SIG-M5 treated with dmso at 0.1 percent for 504 hours (cell line): ENCODE results near the gene KRTAP5-11.
A peak's percentile ranks its signal among the peaks of the same experiment; 100 is the strongest.
"Not testable (repeated sequence)": the region's sequence is repeated elsewhere in the genome, so short reads cannot be mapped to it uniquely, and the experiment has no call there.

Experiments used
- DNase-seq: peaks from one replicate; lab custom pipeline; 2025; ENCODE audit not compliant: unreplicated experiment; lab: John Stamatoyannopoulos, UW

The KRTAP5-11 gene

GRCh38 chr11:71582309-71582895 lies at the start of gene KRTAP5-11:
Gene KRTAP5-11, minus strand, starts transcription at chr11:71582875. Its CDS starts 38 bp downstream, at chr11:71582837.
- DNase-seq: no peak

- not testable (repeated sequence) for DNase-seq
Observed at GRCh38 chr11:71631551-71631950, 48.9 kb upstream of the KRTAP5-11 start.

GRCh38 chr11:71630071-71630470 lies 47.4 kb upstream of the KRTAP5-11 start:
- not testable (repeated sequence) for DNase-seq

GRCh38 chr11:71628943-71629342 lies 46.3 kb upstream of the KRTAP5-11 start:
- DNase-seq: not testable (repeated sequence)

GRCh38 chr11:71623226-71623625 lies 40.6 kb upstream of the KRTAP5-11 start:
- DNase-seq: not testable (repeated sequence)

- not testable (repeated sequence) for DNase-seq
Observed at GRCh38 chr11:71622561-71622960, 39.9 kb upstream of the KRTAP5-11 start.

- peak; percentile 9 for DNase-seq
Observed at GRCh38 chr11:71615003-71615402, 32.3 kb upstream of the KRTAP5-11 start.

GRCh38 chr11:71614366-71614917 lies 31.8 kb upstream of the KRTAP5-11 start:
- not testable (repeated sequence) for DNase-seq

GRCh38 chr11:71613931-71614330 lies 31.3 kb upstream of the KRTAP5-11 start:
- DNase-seq: not testable (repeated sequence)

GRCh38 chr11:71611218-71611910 lies 28.7 kb upstream of the KRTAP5-11 start:
- DNase-seq: not testable (repeated sequence)

GRCh38 chr11:71608272-71608671 lies 25.6 kb upstream of the KRTAP5-11 start:
- not testable (repeated sequence) for DNase-seq

GRCh38 chr11:71607520-71608216 lies 25.0 kb upstream of the KRTAP5-11 start:
- DNase-seq: not testable (repeated sequence)

GRCh38 chr11:71606853-71607519 lies 24.3 kb upstream of the KRTAP5-11 start:
- DNase-seq: not testable (repeated sequence)

GRCh38 chr11:71604798-71605488 lies 22.3 kb upstream of the KRTAP5-11 start:
- DNase-seq: not testable (repeated sequence)

GRCh38 chr11:71603221-71603620 lies 20.5 kb upstream of the KRTAP5-11 start:
- DNase-seq: not testable (repeated sequence)

GRCh38 chr11:71589546-71589920 lies 6.9 kb upstream of the KRTAP5-11 start:
- DNase-seq: not testable (repeated sequence)

GRCh38 chr11:71588822-71589545 lies 6.3 kb upstream of the KRTAP5-11 start:
- not testable (repeated sequence) for DNase-seq

GRCh38 chr11:71588314-71588713 lies 5.6 kb upstream of the KRTAP5-11 start:
- not testable (repeated sequence) for DNase-seq

- not testable (repeated sequence) for DNase-seq
Observed at GRCh38 chr11:71585673-71586072, 3.0 kb upstream of the KRTAP5-11 start.

GRCh38 chr11:71582969-71583368 lies 294 bp upstream of the KRTAP5-11 start:
- DNase-seq: not testable (repeated sequence)
